ENCODE measurements around the gene GARIN5B. TPM values are rescaled to one million over a fixed set of nuclear protein-coding genes. Genes with fewer than 3 reads are reported as not detected.

GARIN5B gene
- polyA plus RNA-seq, 3 donors: not detected

DNA sequence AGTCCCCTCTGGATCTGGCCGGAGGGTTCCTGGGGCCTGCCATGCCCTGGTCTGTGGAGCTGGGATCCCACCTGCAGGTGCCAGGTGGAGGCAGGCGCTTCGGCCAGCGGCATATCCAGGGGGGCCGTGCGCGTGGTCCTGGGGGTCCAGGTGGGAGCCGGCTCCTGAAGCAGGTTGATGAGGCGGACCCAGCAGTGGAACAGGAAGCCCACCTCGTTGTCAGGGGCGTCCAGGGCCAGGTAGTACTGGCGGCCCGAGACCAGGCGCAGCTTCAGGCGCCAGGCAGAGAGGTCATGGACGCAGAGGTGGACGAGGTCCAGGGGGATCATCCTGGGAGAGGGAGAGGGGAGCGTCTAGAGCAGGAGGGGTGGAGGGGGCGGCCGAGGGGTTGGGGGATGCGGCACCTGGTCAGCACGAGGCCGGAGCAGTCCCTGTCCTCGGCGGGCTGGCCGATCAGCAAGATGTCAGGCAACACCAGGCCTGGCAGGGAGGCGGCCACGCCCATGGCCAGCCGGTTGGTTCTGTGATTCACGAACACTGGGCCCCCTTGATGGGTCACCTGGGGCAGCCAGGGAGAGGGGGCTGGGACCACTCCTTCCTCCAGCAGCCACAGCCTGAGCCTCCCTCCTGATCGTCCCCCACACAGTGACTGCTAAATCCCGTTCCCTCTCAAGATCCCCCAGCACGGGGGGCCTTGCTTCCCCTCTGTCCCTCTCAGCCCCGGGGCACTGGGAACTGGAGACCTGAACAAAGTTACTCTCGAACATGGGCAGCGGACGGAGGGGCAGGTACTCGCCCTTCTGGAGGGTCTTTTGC lies 678 bp downstream of the GARIN5B start:
- Mint-ChIP-seq H3K36me3 (no peaks in the 10 kb centered on the region), H3K4me3 (no peak overlapping the region), H3K4me1 (no peaks in the 10 kb centered on the region), H3K27me3 (ENCODE audit: low read depth in 3 of 3) (peaks cover 2 to 22% (median 18%) of the 10 kb centered on the region in 3 donors), H3K27ac (no peak overlapping the region), H3K9me3 (no peaks in the 10 kb centered on the region)
- H3K27me3 ChIP-seq (ENCODE audit: control insufficient read depth in 2 of 2, insufficient read depth in 2 of 2, low read length in 2 of 2): peaks cover 0 to 2% of the 10 kb centered on the region in 2 donors
- H3K79me2 ChIP-seq (ENCODE audit: insufficient read depth, low read length): no peaks in the 10 kb centered on the region
- H3K4me1 ChIP-seq (ENCODE audit: control insufficient read depth in 1 of 2, insufficient read depth in 2 of 2, low read length in 2 of 2): no peaks in the 10 kb centered on the region
- H3K36me3 ChIP-seq (replicated peaks in 1 of 2; ENCODE audit: control insufficient read depth in 1 of 2, insufficient read depth in 2 of 2, low read length in 2 of 2): no peaks in the 10 kb centered on the region
- H3K9me3 ChIP-seq (replicated peaks in 1 of 2; ENCODE audit: control insufficient read depth in 1 of 2, insufficient read depth in 1 of 2, low read length in 2 of 2): no peaks in the 10 kb centered on the region
- no peak overlapping the region for H3K4me2 ChIP-seq (replicated peaks; ENCODE audit: extremely low read depth, low read length, poor library complexity, severe bottlenecking)
- TF ChIP-seq, protein P1, sequence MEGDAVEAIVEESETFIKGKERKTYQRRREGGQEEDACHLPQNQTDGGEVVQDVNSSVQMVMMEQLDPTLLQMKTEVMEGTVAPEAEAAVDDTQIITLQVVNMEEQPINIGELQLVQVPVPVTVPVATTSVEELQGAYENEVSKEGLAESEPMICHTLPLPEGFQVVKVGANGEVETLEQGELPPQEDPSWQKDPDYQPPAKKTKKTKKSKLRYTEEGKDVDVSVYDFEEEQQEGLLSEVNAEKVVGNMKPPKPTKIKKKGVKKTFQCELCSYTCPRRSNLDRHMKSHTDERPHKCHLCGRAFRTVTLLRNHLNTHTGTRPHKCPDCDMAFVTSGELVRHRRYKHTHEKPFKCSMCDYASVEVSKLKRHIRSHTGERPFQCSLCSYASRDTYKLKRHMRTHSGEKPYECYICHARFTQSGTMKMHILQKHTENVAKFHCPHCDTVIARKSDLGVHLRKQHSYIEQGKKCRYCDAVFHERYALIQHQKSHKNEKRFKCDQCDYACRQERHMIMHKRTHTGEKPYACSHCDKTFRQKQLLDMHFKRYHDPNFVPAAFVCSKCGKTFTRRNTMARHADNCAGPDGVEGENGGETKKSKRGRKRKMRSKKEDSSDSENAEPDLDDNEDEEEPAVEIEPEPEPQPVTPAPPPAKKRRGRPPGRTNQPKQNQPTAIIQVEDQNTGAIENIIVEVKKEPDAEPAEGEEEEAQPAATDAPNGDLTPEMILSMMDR (IDR thresholded peaks at IDR 0.05): no peak
- intact Hi-C loops (cut with micrococcal nuclease): no loop called here
- no peak overlapping the region for H2AFZ ChIP-seq (ENCODE audit: insufficient read depth, low read depth, low read length, poor library complexity, severe bottlenecking)
- no peak for DNase-seq
- no peak overlapping the region for H3K9ac ChIP-seq (ENCODE audit: insufficient read depth, low read length, poor library complexity, severe bottlenecking)
- no peak overlapping the region for H3K27ac ChIP-seq (ENCODE audit: low read depth in 1 of 2, low read length in 2 of 2)
- no peaks in the 10 kb centered on the region for H4K20me1 ChIP-seq (ENCODE audit: insufficient read depth, low read length)
- 92% methylated on average over 32 of the region's 38 CpGs for WGBS (ENCODE audit: insufficient coverage)
- H3K4me3 ChIP-seq (replicated peaks in 1 of 3; ENCODE audit: low read depth in 2 of 3, low read length in 3 of 3): no peak overlapping the region

DNA sequence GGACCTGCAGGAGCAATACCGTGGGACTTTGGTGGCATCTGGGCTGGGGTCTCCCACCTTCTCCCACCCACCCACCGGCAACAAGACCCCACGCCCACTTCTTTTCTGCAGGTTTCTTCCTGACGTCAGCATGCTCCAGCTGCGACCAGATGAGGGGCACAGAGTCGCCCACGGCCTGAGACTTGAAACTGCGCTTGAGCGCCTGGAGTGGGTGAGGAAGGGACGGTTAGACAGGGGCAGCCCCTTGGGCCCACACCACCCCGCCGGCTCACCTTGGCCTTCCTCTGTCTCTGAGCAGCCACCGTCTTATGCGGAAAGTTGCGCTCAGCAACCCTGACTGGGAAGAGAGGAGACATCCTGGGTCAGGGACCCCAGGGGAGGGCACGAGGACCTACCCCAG lies 2.2 kb downstream of the GARIN5B start:
- H3K27ac Mint-ChIP-seq: no peak overlapping the region
- Histone ChIP-seq H4K20me1 (ENCODE audit: insufficient read depth, low read length) (no peaks in the 10 kb centered on the region), H3K79me2 (ENCODE audit: insufficient read depth, low read length) (no peaks in the 10 kb centered on the region), H2AFZ (ENCODE audit: insufficient read depth, low read depth, low read length, poor library complexity, severe bottlenecking) (no peak overlapping the region), H3K9me3 (replicated peaks in 1 of 2; ENCODE audit: control insufficient read depth in 1 of 2, insufficient read depth in 1 of 2, low read length in 2 of 2) (no peaks in the 10 kb centered on the region), H3K4me3 (replicated peaks in 1 of 3; ENCODE audit: low read depth in 2 of 3, low read length in 3 of 3) (no peak overlapping the region), H3K9ac (ENCODE audit: insufficient read depth, low read length, poor library complexity, severe bottlenecking) (no peak overlapping the region), H3K27me3 (ENCODE audit: control insufficient read depth in 2 of 2, insufficient read depth in 2 of 2, low read length in 2 of 2) (peaks cover 0 to 16% of the 10 kb centered on the region in 2 donors), H3K36me3 (replicated peaks in 1 of 2; ENCODE audit: control insufficient read depth in 1 of 2, insufficient read depth in 2 of 2, low read length in 2 of 2) (no peaks in the 10 kb centered on the region), H3K4me1 (ENCODE audit: control insufficient read depth in 1 of 2, insufficient read depth in 2 of 2, low read length in 2 of 2) (no peaks in the 10 kb centered on the region), H3K27ac (ENCODE audit: low read depth in 1 of 2, low read length in 2 of 2) (no peak overlapping the region), H3K4me2 (replicated peaks; ENCODE audit: extremely low read depth, low read length, poor library complexity, severe bottlenecking) (no peak overlapping the region)
- 93% methylated on average over 13 of the region's 16 CpGs for WGBS (ENCODE audit: insufficient coverage)
- peaks cover 0 to 1% (median 0%) of the 10 kb centered on the region in 7 donors for H3K9me3 Mint-ChIP-seq
- no peak overlapping the region for H3K4me3 Mint-ChIP-seq
- TF ChIP-seq, protein P1 (IDR thresholded peaks at IDR 0.05): no peak
- no peaks in the 10 kb centered on the region for H3K4me1 Mint-ChIP-seq
- H3K27me3 Mint-ChIP-seq (ENCODE audit: low read depth in 3 of 3): peaks cover 17 to 31% (median 21%) of the 10 kb centered on the region in 3 donors
- DNase-seq: no peak
- no peaks in the 10 kb centered on the region for H3K36me3 Mint-ChIP-seq
- intact Hi-C loops (cut with micrococcal nuclease): no loop called here
